ENCODE data around the gene SHLD1. TPM values are rescaled to one million over a fixed set of nuclear protein-coding genes. Genes with fewer than 3 reads are reported as not detected.

The SHLD1 gene
- total RNA-seq, 4 donors from 2014 or later = 1.2 to 4.0 (median 3.2) TPM

DNA sequence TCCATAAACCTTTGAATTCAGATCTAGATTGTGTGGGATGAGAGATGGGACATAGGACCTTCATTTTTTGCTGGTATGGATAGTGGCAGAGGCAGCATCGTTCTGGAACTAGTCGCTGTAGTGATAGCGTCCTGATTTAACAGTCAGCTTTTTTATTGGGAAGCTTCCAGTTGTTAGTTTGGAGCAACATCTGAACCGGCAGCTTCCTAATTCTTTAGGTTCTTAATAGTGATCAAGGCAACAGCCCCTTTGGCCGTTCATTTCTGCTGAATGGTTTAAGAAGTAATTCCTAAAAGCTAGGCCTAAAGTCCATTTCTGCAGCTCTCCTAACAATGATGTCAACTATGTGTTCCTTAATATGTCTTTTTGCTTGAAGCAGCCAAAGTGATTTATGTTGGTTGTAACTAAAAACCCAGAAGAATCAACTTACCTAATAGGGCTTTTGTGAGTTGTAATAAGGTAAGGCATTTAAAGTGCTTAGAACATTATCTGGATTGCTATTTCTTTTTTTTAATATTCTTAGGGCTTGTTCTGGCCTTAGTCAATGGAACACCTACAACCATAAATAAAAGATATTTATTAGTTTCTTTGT is 90.3 kb downstream of the SHLD1 start:
- no peak for ATAC-seq (ENCODE audit: low FRiP score)
- no peak for DNase-seq (ENCODE audit: low spot score)
- TF ChIP-seq, protein P1, sequence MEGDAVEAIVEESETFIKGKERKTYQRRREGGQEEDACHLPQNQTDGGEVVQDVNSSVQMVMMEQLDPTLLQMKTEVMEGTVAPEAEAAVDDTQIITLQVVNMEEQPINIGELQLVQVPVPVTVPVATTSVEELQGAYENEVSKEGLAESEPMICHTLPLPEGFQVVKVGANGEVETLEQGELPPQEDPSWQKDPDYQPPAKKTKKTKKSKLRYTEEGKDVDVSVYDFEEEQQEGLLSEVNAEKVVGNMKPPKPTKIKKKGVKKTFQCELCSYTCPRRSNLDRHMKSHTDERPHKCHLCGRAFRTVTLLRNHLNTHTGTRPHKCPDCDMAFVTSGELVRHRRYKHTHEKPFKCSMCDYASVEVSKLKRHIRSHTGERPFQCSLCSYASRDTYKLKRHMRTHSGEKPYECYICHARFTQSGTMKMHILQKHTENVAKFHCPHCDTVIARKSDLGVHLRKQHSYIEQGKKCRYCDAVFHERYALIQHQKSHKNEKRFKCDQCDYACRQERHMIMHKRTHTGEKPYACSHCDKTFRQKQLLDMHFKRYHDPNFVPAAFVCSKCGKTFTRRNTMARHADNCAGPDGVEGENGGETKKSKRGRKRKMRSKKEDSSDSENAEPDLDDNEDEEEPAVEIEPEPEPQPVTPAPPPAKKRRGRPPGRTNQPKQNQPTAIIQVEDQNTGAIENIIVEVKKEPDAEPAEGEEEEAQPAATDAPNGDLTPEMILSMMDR (IDR thresholded peaks at IDR 0.05) = no peak

DNA sequence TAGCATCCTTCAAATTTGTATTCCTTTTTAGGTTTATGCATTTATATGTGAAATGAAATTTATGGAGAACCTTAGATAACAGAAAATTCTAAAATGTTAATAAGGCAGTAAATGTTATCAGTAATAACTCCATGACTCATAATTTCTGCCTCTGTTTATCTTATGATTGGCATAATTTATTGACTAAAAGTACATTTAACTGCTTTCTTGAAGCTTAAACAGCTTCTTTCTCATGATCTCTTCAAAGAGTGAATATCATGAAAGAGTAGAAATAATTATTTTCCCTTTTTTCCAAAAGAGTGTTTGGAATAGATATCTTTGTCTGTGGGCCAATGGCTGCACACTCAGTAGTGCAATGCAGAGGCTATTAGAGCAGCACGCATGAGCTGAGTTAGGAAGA is 91.3 kb downstream of the SHLD1 start:
- ATAC-seq (ENCODE audit: low FRiP score) (no peak), DNase-seq (ENCODE audit: low spot score) (no peak)
- TF ChIP-seq, protein P1 (IDR thresholded peaks at IDR 0.05) = no peak

DNA sequence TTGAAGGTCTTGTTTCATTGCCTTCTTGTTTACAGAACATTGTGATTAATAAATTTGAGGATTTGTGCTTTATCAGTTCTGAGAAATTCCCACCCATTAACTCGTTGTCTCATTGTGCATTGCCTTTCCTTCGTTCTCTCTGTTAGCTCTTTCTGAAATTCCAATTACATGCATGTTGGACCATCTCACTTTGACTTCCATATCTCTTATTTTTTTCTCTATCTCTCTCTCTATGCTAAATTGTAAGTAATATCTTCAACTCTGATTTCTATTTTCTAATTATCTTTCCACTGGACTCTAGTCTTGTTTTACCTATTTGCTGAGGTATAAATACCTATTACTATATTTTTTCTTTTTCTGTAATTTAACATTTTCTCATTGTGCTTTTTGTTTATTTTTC is 92.3 kb downstream of the SHLD1 start:
- ATAC-seq (ENCODE audit: low FRiP score) (no peak), DNase-seq (ENCODE audit: low spot score) (no peak)
- TF ChIP-seq, protein P1 (IDR thresholded peaks at IDR 0.05) = no peak

DNA sequence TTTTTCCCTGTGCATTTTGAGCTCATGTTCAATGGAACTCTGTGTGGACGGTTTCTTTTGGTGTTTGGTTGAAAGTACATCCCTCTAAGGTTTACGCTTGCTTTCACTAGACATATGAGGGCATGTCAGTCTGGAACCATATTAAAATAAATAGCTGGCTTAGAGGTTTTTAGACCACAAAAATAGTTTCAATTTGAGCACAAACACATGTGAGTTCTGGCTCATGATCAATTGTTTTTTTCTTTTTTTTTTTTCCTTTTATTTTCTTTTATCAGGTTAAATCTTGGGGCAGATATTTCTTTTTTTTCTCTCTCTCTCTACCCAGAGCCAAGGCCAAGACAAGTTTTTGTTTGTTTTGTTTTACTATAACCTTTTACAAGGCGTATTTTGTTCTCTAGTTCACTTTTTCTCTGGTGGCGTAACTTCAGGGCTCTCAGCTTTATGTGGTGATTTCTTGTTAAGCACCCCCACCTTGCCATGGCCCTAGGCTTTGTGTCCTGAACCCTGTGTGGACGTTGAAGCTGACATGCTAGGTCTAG is 92.9 kb downstream of the SHLD1 start:
- DNase-seq (ENCODE audit: low spot score) (no peak), ATAC-seq (ENCODE audit: low FRiP score) (no peak)
- TF ChIP-seq, protein P1 (IDR thresholded peaks at IDR 0.05) = no peak

DNA sequence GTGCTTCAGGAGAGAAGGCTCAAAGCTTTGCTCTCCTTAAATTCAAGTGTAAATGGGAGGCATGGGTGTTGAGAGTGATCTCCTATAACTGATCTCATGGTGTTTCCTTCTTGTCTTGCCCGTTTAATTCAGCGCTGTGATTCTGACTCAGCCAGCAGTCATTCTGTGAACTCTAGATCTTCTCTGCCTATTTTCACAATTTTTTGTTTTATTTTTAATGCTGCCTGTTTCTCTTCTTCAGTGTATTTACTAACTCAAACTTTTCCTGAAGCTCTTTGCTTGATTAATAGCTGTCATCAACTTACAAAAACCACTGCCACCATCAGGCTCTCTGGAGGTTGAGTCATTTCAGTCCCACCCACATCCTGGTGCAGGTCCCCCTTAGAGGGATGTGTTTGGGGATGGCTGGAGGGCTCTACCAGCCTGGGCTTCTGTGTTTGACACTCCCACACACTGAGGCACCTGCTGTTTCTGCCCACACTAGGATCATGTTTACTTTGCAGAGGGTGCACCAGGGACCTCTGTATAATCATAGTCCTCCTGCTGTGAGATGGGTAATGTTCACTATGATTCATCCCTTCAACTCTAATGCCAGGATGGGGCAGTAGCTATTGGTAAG is 94.0 kb downstream of the SHLD1 start:
- TF ChIP-seq, protein P1 (IDR thresholded peaks at IDR 0.05) = no peak
- DNase-seq (ENCODE audit: low spot score) (no peak), ATAC-seq (ENCODE audit: low FRiP score) (no peak)

DNA sequence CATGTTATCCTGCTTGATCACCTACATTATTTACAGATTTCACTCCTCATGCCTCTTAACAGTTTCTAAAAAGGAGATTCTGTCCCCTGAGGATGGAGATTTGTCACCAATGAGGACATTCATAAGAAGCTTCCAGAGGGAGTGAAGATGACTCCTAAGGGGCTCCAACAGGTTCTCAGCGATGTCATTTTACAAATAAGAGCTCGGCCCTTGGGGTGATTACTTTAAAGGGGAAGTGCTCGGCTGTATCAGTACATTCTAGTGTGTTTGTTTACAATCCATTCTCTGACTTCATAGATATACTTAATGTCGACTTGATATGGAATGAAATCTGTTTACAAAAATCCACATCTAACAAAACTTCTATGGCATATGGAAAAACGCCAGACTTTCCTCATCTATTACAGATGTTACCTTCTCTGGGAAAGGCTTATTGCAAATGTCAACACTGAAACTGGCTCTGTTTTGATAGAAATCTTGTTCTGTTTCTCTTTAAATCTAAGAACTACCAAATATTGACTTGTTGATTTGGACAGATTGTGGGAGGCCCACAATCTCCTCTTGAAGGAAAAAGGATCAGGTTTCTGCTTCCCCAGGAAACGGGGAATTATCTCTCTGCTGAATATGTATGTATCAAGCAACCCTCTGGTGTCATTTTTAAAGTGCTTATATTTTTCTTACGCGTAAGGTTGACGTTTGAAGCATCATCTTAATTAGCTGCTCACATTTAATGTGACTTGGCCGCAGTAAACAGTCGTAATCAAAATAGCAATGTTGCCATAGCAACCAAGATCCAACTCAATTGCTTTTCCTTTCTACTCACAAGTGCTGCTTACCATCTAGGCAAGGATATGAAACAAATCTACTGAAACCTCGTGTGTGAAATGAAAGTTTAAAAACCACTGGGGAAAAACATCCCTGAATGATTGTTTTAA is 95.7 kb downstream of the SHLD1 start:
- ATAC-seq (ENCODE audit: low FRiP score) = no peak
- TF ChIP-seq, protein P1 (IDR thresholded peaks at IDR 0.05) = no peak
- DNase-seq (ENCODE audit: low spot score) = no peak
